HEK293T (cell line): ENCODE measurements around the gene IL17RD.

Source experiments
- BHLHE40 ChIP-seq: fragments of 450-650 bp; IDR thresholded peaks from 2 replicates; pipeline ENCODE4 v1.6.1; 2016; ENCODE audit warnings: mild to moderate bottlenecking, moderate library complexity, borderline replicate concordance
- ELF4 ChIP-seq: fragments of 450-650 bp; IDR thresholded peaks from 2 replicates; pipeline ENCODE4 v1.6.1; 2017; ENCODE audit warnings: antibody characterized with exemption
- FOXA1 ChIP-seq: fragments of 450-650 bp; IDR thresholded peaks from 2 replicates; pipeline ENCODE4 v1.6.1; 2016; ENCODE audit warnings: mild to moderate bottlenecking
- FOXM1 ChIP-seq: fragments of 450-650 bp; IDR thresholded peaks from 2 replicates; pipeline ENCODE4 v1.6.1; 2017; ENCODE audit warnings: mild to moderate bottlenecking, borderline replicate concordance
- L3MBTL2 ChIP-seq: fragments of 450-650 bp; conservative IDR thresholded peaks from 2 replicates; pipeline ENCODE4 v1.6.1; 2016; ENCODE audit warnings: mild to moderate bottlenecking
- LEF1 ChIP-seq: fragments of 450-650 bp; IDR thresholded peaks from 2 replicates; pipeline ENCODE4 v1.6.1; 2017; ENCODE audit warnings: mild to moderate bottlenecking, borderline replicate concordance
- PKNOX1 ChIP-seq: fragments of 450-650 bp; IDR thresholded peaks from 2 replicates; pipeline ENCODE4 v1.6.1; 2016
- SUZ12 ChIP-seq: fragments of 450-650 bp; IDR thresholded peaks from 2 replicates; pipeline ENCODE4 v1.6.1; 2016; ENCODE audit warnings: mild to moderate bottlenecking
- TARDBP ChIP-seq: fragments of 450-650 bp; IDR thresholded peaks from 2 replicates; pipeline ENCODE4 v1.6.1; 2016
- ZNF384 ChIP-seq: fragments of 450-650 bp; IDR thresholded peaks from 2 replicates; pipeline ENCODE4 v1.6.1; 2016

- TF ChIP-seq L3MBTL2 (no peak), BHLHE40 (no peak), ELF4 (no peak), LEF1 (no peak), ZNF384 (no peak), SUZ12 (no peak), PKNOX1 (no peak), FOXM1 (no peak), TARDBP (no peak), FOXA1 (no peak)
Measured at GRCh38 chr3:57154470-57155309, 10.5 kb downstream of the IL17RD start.
